Chondrocyte (in vitro differentiated cells): ENCODE results near the gene MX1. TPM values are rescaled to one million over a fixed set of nuclear protein-coding genes. Genes with fewer than 3 reads are reported as not detected.

ENCODE experiments used
- DNase-seq: peaks from one replicate; pipeline ENCODE4 v3.0.0; 2021; ENCODE audit warnings: mixed read lengths, low spot score
- H3K27ac Mint-ChIP-seq: one replicate; pipeline ENCODE4 v1.8.0; 2021; ENCODE audit warnings: mild to moderate bottlenecking, moderate library complexity, mixed read lengths; ENCODE audit not compliant: unreplicated experiment
- H3K27me3 Mint-ChIP-seq: 2 replicates; pipeline ENCODE4 v1.8.0; 2021; ENCODE audit warnings: low read depth, mixed read lengths
- H3K36me3 Mint-ChIP-seq: 2 replicates; pipeline ENCODE4 v1.8.0; 2021; ENCODE audit warnings: low read depth, mixed read lengths
- H3K4me1 Mint-ChIP-seq: 2 replicates; pipeline ENCODE4 v1.8.0; 2021; ENCODE audit warnings: low read depth, mild to moderate bottlenecking, mixed read lengths
- H3K4me3 Mint-ChIP-seq: one replicate; pipeline ENCODE4 v1.8.0; 2021; ENCODE audit warnings: mild to moderate bottlenecking, moderate library complexity, mixed read lengths; ENCODE audit not compliant: unreplicated experiment
- H3K9me3 Mint-ChIP-seq: 2 replicates; pipeline ENCODE4 v1.8.0; 2021; ENCODE audit warnings: low read depth, mixed read lengths
- CTCF ChIP-seq: fragments of 200-600 bp; sonication (generic); IDR thresholded peaks from 2 replicates; pipeline ENCODE4 v1.5.0; 2021; ENCODE audit warnings: antibody characterized with exemption, mild to moderate bottlenecking, moderate library complexity
- total RNA-seq: library from RNA; stranded (reverse); gene quantifications from 3 replicates; pipeline ENCODE4 v1.2.1, GENCODE V29; 2021

MX1 gene
- total RNA-seq, 1 donor from 2014 or later, result 1.2 TPM

DNA sequence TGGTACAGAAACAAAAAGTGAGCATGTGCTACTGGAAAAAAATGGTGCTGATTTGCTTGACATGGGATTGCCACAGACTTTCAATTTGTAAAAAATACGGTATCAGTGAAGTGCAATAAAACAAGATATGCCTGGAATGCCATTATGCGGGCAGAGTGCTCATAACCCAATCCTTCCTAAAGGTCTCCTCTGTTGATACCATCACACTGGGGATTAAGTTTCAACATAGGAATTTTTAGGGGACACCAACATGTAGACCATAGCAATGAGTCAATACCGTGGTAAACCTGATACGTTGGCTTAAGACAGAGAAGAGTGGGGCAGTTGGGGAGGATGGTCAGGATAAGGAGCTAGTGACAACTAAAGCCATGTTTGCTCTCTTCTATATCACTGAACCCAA is 20.5 kb downstream of the MX1 start:
- H3K4me1 Mint-ChIP-seq, result no peaks in the 10 kb centered on the region
- no peaks in the 10 kb centered on the region for H3K27me3 Mint-ChIP-seq
- H3K36me3 Mint-ChIP-seq, result peaks cover 3% of the 10 kb centered on the region
- H3K9me3 Mint-ChIP-seq, result no peaks in the 10 kb centered on the region
- TF ChIP-seq CTCF, result no peak
- H3K27ac Mint-ChIP-seq, result no peak overlapping the region
- no peak overlapping the region for H3K4me3 Mint-ChIP-seq
- no peak for DNase-seq

GRCh38 chr21:41447356-41447755 is 21.3 kb downstream of the MX1 start:
- peaks cover 3% of the 10 kb centered on the region for H3K36me3 Mint-ChIP-seq
- H3K27me3 Mint-ChIP-seq, result no peaks in the 10 kb centered on the region
- DNase-seq, result no peak
- no peaks in the 10 kb centered on the region for H3K9me3 Mint-ChIP-seq
- no peak overlapping the region for H3K4me3 Mint-ChIP-seq
- H3K27ac Mint-ChIP-seq, result no peak overlapping the region
- TF ChIP-seq CTCF, result no peak
- no peaks in the 10 kb centered on the region for H3K4me1 Mint-ChIP-seq

DNA sequence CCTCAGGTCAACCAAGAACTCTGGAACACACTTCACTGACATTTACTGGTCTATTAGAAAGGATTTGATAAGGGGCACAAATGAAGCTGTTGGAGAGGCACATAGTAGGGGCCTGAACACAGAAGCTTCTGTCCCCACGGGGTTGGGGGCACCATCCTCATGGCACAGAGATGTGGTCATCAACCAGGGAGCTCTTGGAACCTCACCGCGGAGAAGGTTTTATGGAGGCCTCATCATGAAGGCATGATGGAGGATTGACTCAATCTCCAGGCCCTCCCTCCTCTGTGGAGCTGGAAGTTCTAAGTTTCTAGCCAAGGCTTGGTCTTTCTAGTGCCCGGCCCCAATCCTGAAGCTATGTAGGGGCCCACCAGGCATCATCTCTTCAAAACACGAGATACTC is 23.6 kb downstream of the MX1 start:
- Mint-ChIP-seq H3K4me1 (no peaks in the 10 kb centered on the region), H3K4me3 (no peak overlapping the region), H3K27ac (no peak overlapping the region), H3K36me3 (peaks cover 3% of the 10 kb centered on the region), H3K27me3 (no peaks in the 10 kb centered on the region), H3K9me3 (no peaks in the 10 kb centered on the region)
- no peak for TF ChIP-seq CTCF
- no peak for DNase-seq

DNA sequence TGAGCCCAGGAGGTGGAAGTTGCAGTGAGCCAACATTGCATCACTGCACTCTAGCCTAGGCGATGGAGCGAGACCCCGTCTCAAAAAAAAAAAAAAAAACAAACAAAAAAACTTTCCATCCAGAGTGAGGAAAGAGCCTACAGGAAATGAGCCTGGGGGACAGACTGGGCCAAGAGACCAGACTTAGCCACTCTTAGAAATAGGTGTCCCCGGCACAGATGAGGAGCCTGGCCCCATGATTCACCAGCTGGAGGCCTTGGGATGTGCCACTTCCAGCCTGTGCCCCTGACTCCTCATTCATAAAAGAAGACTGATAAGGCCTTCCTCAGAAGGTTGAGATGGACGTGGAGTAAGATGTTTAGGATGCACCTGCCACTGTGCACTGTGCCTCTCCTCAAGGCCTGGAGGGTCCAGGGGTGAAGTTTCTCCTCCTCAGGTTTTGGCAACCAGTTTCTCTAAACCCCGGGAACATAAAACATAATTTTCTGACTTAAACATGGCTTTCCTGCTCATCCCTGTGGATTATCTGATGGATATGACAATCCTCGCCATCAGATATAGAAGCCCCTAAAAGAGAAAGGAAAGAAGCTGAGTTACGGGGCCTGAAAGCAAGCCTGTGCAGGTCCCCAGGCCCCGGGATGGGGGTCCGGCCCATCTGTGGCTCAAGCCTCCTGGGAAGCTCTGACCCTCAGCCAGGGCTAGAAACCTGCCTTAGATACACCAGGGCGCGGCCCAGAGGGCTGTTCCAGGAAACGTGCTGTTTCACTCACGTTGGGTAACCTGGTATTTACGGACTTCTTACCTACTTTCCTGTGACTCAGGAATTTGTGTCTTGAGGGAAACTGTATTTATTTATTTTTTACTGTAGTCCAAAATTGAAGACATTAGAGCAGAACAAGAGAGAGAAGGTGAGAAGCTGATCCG is 26.0 kb downstream of the MX1 start:
- no peak for DNase-seq
- Mint-ChIP-seq H3K27ac (no peak overlapping the region), H3K4me1 (no peaks in the 10 kb centered on the region), H3K36me3 (peaks cover 2% of the 10 kb centered on the region), H3K27me3 (no peaks in the 10 kb centered on the region), H3K4me3 (no peak overlapping the region), H3K9me3 (no peaks in the 10 kb centered on the region)
- no peak for TF ChIP-seq CTCF

DNA sequence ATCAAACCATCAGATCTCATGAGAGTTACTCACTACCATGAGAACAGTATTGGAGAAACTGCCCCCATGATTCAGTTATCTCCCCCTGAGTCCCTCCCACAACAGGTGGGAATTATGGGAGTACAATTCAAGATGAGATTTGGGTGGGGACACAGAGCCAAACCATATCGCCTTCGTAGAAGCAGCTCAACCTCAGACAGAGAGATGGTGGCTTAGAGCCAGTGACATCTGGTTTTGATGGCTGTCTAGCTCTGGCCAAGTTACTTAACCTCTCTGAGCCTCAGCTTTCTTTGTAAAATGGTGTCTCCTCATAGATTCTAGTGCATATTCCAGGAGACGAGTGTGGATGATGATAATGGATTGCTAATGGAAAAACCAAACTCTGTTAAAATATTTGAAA is 27.2 kb downstream of the MX1 start:
- DNase-seq, result no peak
- no peaks in the 10 kb centered on the region for H3K27me3 Mint-ChIP-seq
- H3K4me1 Mint-ChIP-seq, result peaks cover 3% of the 10 kb centered on the region
- no peaks in the 10 kb centered on the region for H3K9me3 Mint-ChIP-seq
- H3K4me3 Mint-ChIP-seq, result no peak overlapping the region
- TF ChIP-seq CTCF, result no peak
- H3K27ac Mint-ChIP-seq, result no peak overlapping the region
- no peaks in the 10 kb centered on the region for H3K36me3 Mint-ChIP-seq
